ENCODE measurements around the gene VAC14. TPM values are rescaled to one million over a fixed set of nuclear protein-coding genes. Genes with fewer than 3 reads are reported as not detected.

The VAC14 gene
- total RNA-seq, 1 donor from 2014 or later = 16.1 TPM

GRCh38 chr16:70653809-70654771 lies 146.9 kb downstream of the VAC14 start:
- TF ChIP-seq EZH2phosphoT487 (IDR thresholded peaks at IDR 0.05) = no peak
- TF ChIP-seq CTCF (IDR thresholded peaks at IDR 0.05) = peak; percentile 97
- no peak for TF ChIP-seq EZH2 (IDR thresholded peaks at IDR 0.05)
- Mint-ChIP-seq H3K4me3 (peak overlapping the region; percentile 1), H3K27ac (peak overlapping the region; percentile 18), H3K4me1 (peaks cover 14% of the 10 kb centered on the region), H3K36me3 (no peaks in the 10 kb centered on the region), H3K9me3 (peaks cover under 1% of the 10 kb centered on the region), H3K27me3 (ENCODE audit: insufficient read depth, low read depth) (peaks cover 5% of the 10 kb centered on the region)
- Histone ChIP-seq H3K27me3 (no peaks in the 10 kb centered on the region), H3K27ac (no peak overlapping the region), H3K36me3 (no peaks in the 10 kb centered on the region), H3K4me3 (no peak overlapping the region), H3K4me2 (no peak overlapping the region), H3F3A (ENCODE audit: low read depth) (no peaks in the 10 kb centered on the region), H3K79me2 (ENCODE audit: low read depth) (no peaks in the 10 kb centered on the region), H3K9ac (no peak overlapping the region), H4K20me1 (ENCODE audit: low read depth) (no peaks in the 10 kb centered on the region), H3K4me1 (no peaks in the 10 kb centered on the region), H3K9me3 (ENCODE audit: low read depth) (no peaks in the 10 kb centered on the region), H2AFZ (replicated peaks) (no peak overlapping the region)
- DNase-seq (ENCODE audit: low spot score) = peak; percentile 84

GRCh38 chr16:70653406-70653805 lies 147.6 kb downstream of the VAC14 start:
- peaks cover 17% of the 10 kb centered on the region for H3K4me1 Mint-ChIP-seq
- no peak overlapping the region for H3K4me2 ChIP-seq
- H3K4me3 ChIP-seq = no peak overlapping the region

GRCh38 chr16:70652322-70652721 lies 148.6 kb downstream of the VAC14 start:
- no peak for TF ChIP-seq EZH2phosphoT487 (IDR thresholded peaks at IDR 0.05)
- no peak for TF ChIP-seq EZH2 (IDR thresholded peaks at IDR 0.05)
- no peak for TF ChIP-seq CTCF (IDR thresholded peaks at IDR 0.05)
- Histone ChIP-seq H3K36me3 (no peaks in the 10 kb centered on the region), H4K20me1 (ENCODE audit: low read depth) (no peaks in the 10 kb centered on the region), H3K27ac (no peak overlapping the region), H3K9me3 (ENCODE audit: low read depth) (no peaks in the 10 kb centered on the region), H3K4me3 (no peak overlapping the region), H3K4me2 (no peak overlapping the region), H3F3A (ENCODE audit: low read depth) (no peaks in the 10 kb centered on the region), H2AFZ (replicated peaks) (no peak overlapping the region), H3K27me3 (no peaks in the 10 kb centered on the region), H3K4me1 (no peaks in the 10 kb centered on the region), H3K9ac (no peak overlapping the region), H3K79me2 (ENCODE audit: low read depth) (no peaks in the 10 kb centered on the region)
- no peak overlapping the region for H3K4me3 Mint-ChIP-seq
- H3K27ac Mint-ChIP-seq = no peak overlapping the region
- peaks cover 5% of the 10 kb centered on the region for H3K27me3 Mint-ChIP-seq (ENCODE audit: insufficient read depth, low read depth)
- peaks cover 3% of the 10 kb centered on the region for H3K36me3 Mint-ChIP-seq
- peaks cover 9% of the 10 kb centered on the region for H3K9me3 Mint-ChIP-seq
- DNase-seq (ENCODE audit: low spot score) = no peak
- H3K4me1 Mint-ChIP-seq = peaks cover 26% of the 10 kb centered on the region

More at GRCh38 chr16:70653406-70653805, 147.6 kb downstream of the VAC14 start:
- DNase-seq (ENCODE audit: low spot score) = no peak
- no peak overlapping the region for H3K9ac ChIP-seq
- Mint-ChIP-seq H3K4me3 (no peak overlapping the region), H3K27me3 (ENCODE audit: insufficient read depth, low read depth) (peaks cover 3% of the 10 kb centered on the region), H3K36me3 (no peaks in the 10 kb centered on the region), H3K27ac (peak overlapping the region; percentile 18), H3K9me3 (peaks cover 4% of the 10 kb centered on the region)
- no peaks in the 10 kb centered on the region for H3K27me3 ChIP-seq
- H3K4me1 ChIP-seq = no peaks in the 10 kb centered on the region
- no peaks in the 10 kb centered on the region for H4K20me1 ChIP-seq (ENCODE audit: low read depth)
- H3F3A ChIP-seq (ENCODE audit: low read depth) = no peaks in the 10 kb centered on the region
- no peak overlapping the region for H2AFZ ChIP-seq (replicated peaks)
- TF ChIP-seq EZH2phosphoT487 (IDR thresholded peaks at IDR 0.05) = no peak
- no peaks in the 10 kb centered on the region for H3K79me2 ChIP-seq (ENCODE audit: low read depth)
- H3K27ac ChIP-seq = no peak overlapping the region
- H3K36me3 ChIP-seq = no peaks in the 10 kb centered on the region
- H3K9me3 ChIP-seq (ENCODE audit: low read depth) = no peaks in the 10 kb centered on the region

GRCh38 chr16:70651524-70651923 lies 149.4 kb downstream of the VAC14 start:
- Histone ChIP-seq H3K9ac (no peak overlapping the region), H4K20me1 (ENCODE audit: low read depth) (no peaks in the 10 kb centered on the region), H3K36me3 (no peaks in the 10 kb centered on the region), H3K4me2 (no peak overlapping the region), H3K4me1 (no peaks in the 10 kb centered on the region), H3K4me3 (no peak overlapping the region), H3K9me3 (ENCODE audit: low read depth) (no peaks in the 10 kb centered on the region), H3K79me2 (ENCODE audit: low read depth) (no peaks in the 10 kb centered on the region), H3K27me3 (no peaks in the 10 kb centered on the region), H3K27ac (no peak overlapping the region), H2AFZ (replicated peaks) (no peak overlapping the region), H3F3A (ENCODE audit: low read depth) (no peaks in the 10 kb centered on the region)
- Mint-ChIP-seq H3K36me3 (peaks cover 3% of the 10 kb centered on the region), H3K4me3 (no peak overlapping the region), H3K9me3 (peaks cover 9% of the 10 kb centered on the region), H3K4me1 (peaks cover 34% of the 10 kb centered on the region), H3K27me3 (ENCODE audit: insufficient read depth, low read depth) (peaks cover 5% of the 10 kb centered on the region), H3K27ac (no peak overlapping the region)
- DNase-seq (ENCODE audit: low spot score) = no peak
- TF ChIP-seq CTCF (IDR thresholded peaks at IDR 0.05) = no peak
- TF ChIP-seq EZH2phosphoT487 (IDR thresholded peaks at IDR 0.05) = no peak
- TF ChIP-seq EZH2 (IDR thresholded peaks at IDR 0.05) = no peak
